RPMI8226 (cell line): ENCODE results near the gene PMM1.
A peak's percentile ranks its signal among the peaks of the same experiment; 100 is the strongest.
"Not testable (repeated sequence)": the region's sequence is repeated elsewhere in the genome, so short reads cannot be mapped to it uniquely, and the experiment has no call there.

Experiments used
- DNase-seq: peaks from one replicate; pipeline ENCODE4 v3.0.0-alpha.2; 2015

Gene PMM1

DNA sequence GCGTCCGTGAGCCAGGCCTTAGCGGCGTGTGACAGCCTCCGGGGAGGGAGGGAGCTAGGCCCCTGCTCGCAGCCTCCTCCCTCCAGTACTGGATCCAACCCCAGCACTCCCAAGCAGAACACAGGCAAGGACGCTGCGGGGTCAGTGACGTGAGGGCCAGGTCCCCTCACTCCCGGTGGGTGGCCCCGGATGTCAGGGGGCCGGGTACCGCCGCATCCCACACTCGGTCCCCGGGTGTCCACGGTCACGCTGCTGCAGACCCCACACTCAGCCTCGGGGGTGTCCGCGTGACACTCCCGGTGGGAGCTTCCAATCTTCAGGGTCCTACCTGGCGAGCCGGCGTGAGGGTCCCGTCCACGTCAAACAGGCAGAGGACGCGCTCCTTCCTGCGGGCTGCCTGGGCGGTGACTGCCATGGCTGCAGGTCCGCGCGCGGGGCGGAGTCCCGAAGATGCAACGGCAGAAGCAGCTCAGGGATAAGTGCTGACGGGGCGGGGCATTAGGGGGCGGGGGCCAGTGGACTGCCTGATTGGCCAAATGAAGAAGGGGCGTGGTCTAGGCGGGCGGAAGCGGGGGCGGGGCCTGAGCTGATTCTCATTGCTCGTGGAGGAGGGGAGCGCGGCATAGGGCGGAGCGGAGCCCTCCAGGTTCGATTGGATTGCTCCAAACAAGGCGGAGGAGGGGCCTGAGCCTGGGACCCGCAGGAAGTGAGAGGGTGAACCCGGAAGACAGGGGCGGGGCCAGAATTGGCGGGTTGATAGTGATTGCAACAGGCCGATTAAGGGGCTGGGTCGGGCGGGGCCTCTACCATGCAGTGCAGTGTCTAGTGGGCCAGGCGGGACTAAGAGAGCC is at the start of gene PMM1:
Gene PMM1 (minus strand): TSS at position 450 of the 851 bp plus-strand sequence. CDS start 35 bp downstream, at position 415.
- DNase-seq = peak; percentile 100

DNA sequence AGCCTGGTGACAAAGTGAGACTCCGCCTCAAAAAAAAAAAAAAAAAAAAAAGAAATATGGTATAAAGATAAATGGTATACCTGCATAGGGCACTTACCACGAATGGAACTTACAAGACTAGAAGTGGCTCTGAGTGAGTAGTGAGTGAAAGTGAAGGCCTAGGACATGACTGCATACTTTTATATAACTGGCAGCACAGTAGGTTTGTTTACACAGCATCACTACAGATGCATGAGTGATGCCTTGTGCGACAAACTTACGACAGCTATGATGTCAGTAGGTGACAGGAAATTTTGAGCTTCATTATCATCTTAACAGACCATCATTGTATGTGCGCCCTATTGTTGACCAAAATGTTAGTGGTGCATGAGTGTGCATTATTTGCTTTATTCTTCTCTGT is 49.1 kb upstream of the PMM1 start:
- DNase-seq = no peak

DNA sequence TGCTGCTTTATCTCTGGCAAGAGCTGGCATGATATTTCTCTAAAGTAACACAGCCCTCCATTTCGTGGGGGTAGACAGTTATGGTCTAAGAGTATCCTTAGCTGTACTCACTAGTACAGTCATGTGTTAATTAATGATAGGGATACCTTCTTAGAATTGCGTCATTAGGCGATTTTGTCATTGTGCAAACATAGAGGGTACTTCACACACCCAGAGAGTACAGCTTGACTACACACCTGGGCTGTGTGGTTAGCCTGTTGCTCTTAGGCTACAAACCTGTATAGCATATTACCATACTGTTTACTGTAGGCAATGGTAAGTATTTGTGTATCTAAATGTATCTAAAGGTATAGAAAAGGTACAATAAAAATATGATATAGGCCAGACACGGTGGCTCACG is 48.5 kb upstream of the PMM1 start:
- DNase-seq = no peak

GRCh38 chr22:41637623-41638022 is 48.0 kb upstream of the PMM1 start:
- not testable (repeated sequence) for DNase-seq

DNA sequence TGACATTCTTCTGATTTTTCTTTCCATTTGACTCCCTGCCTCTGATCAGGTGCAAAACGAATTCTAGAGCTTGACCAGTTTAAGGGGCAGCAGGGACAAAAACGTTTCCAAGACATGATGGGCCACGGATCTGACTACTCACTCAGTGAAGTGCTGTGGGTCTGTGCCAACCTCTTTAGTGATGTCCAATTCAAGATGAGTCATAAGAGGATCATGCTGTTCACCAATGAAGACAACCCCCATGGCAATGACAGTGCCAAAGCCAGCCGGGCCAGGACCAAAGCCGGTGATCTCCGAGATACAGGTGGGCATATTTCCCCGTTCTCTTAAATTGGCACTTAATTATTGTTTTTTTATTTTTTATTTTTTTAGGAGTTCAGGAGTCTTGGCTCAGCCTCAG is 46.8 kb upstream of the PMM1 start:
- DNase-seq = no peak

DNA sequence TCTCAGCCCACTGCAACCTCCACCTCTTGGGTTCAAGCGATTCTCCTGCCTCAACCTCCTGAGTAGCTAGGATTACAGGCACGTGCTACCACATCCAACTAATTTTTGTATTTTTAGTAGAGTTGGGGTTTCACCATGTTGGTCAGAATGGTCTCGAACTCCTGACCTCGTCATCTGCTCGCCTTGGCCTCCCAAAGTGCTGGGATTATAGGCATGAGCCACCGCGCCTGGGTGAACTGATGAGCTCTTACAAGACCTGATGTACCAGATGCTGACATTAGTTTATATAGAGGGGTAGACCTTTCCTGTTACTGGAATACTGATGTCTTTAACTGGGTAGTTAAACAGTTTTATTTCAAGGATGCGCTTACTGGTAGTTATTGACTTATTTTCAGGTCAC is 45.0 kb upstream of the PMM1 start:
- not testable (repeated sequence) for DNase-seq

- DNase-seq = not testable (repeated sequence)
Measured at GRCh38 chr22:41631615-41632014, 42.0 kb upstream of the PMM1 start.

GRCh38 chr22:41631115-41631514 is 41.5 kb upstream of the PMM1 start:
- not testable (repeated sequence) for DNase-seq

- no peak for DNase-seq
Measured at GRCh38 chr22:41625577-41625976, 35.9 kb upstream of the PMM1 start.

- no peak for DNase-seq
Measured at GRCh38 chr22:41621911-41622179, 32.2 kb upstream of the PMM1 start.

GRCh38 chr22:41621099-41621910 is 31.7 kb upstream of the PMM1 start, which contains the start of gene XRCC6:
XRCC6 (plus strand) TSS chr22:41621295; CDS start chr22:41622005, 710 bp downstream.
- DNase-seq = peak; percentile 99

GRCh38 chr22:41620589-41621098 is 31.0 kb upstream of the PMM1 start, which contains the start of gene DESI1:
DESI1 (minus strand) TSS chr22:41621043; CDS start chr22:41620839, 204 bp downstream.
- DNase-seq = peak; percentile 48

GRCh38 chr22:41619979-41620588 is 30.4 kb upstream of the PMM1 start:
- peak; percentile 69 for DNase-seq

DNA sequence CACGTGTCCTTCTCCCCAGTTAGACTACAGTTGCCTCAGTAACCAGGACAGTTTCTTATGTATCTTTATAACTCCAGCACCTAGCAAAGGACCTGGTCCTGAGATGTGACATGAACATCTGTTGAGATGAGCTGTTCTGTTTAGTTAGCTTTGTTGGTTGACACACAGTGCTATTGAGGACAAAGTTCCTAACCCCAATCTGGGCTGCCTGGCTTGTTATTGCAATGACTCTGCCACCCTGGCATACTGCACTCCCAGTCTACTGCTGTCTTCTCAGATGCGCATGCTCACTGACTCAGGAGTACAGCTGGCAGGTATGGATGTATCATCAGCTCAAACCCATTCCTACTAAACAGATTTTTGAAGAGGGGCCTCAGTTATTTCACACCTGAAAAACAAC is 23.8 kb upstream of the PMM1 start:
- DNase-seq = no peak

DNA sequence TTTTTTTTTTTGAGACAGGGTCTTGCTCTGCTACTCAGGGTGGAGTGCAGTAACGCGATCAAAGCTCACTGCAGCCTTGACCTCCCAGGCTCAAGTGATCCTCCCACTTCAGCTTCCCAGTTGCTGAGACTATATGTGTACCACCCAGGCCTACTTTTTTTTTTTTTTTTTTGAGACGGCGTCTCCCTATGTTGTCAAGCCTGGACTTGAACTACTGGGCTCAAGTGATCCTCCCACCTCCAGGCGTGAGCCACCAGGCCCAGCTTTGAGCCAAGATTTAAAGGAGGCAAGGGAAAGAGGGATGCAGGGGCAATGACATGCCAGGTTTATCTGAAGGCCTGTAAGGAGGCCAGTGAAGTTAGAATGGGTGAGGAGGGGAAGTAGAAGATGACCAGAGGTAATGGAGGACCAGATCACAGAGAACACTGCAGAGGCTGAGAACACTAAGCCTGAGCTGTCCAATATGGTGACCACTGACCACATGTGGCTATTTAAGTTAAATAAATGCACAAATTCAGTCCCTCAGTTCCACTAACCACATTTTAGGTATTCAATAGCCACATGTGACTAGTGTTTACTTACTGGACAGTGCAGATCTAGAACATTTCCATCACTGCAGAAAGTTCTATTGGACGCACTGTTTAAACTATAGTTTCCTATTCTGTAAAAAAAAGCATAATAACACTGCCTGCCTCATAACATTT is 23.1 kb upstream of the PMM1 start:
- no peak for DNase-seq

DNA sequence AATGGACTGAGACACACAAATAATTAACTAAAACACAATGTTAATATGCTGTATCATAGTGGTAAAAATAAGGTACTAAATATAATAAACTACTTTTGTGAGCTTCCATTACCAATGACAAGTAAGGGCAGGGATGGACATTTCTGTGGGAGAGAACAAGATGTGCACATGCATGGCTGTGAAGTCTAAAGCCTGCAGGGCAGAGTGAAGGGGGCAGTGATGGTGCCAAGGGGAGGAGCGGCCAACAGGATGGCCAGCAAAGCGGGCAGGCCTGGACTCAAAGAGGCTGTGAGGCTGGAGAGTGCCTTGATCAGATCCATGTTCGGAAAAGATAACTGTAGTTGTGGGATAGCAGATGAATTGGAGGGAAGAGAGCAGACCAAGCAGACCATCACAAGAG is 18.7 kb upstream of the PMM1 start:
- no peak for DNase-seq

- no peak for DNase-seq
Measured at GRCh38 chr22:41603873-41604332, 14.3 kb upstream of the PMM1 start.

GRCh38 chr22:41600976-41601375 is 11.3 kb upstream of the PMM1 start:
- no peak for DNase-seq

- DNase-seq = no peak
Measured at GRCh38 chr22:41598891-41599635, 9.4 kb upstream of the PMM1 start.

GRCh38 chr22:41598081-41598480 is 8.4 kb upstream of the PMM1 start:
- no peak for DNase-seq

DNA sequence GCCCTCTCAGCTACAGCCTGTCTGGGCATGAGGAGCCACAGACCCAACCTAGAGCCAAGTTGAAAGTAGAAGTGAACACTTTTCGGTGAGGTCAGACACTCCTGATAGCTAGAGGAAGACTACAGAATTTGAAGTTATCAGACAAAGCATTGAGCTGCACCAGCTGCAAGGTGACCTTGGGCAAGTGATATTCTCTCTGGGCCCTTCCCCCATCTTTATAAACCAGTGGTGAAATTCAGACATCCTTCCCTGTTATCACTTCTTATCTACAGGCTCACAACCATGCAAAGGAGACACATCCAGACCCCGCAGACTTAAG is 8.0 kb upstream of the PMM1 start:
- no peak for DNase-seq
